ENCODE results near the gene SOX30. TPM values are rescaled to one million over a fixed set of nuclear protein-coding genes. Genes with fewer than 3 reads are reported as not detected.
A peak's percentile ranks its signal among the peaks of the same experiment; 100 is the strongest.

SOX30 gene
- total RNA-seq, 1 experiment from 2014 or later, result 0.46 TPM

- TF ChIP-seq, protein P1, sequence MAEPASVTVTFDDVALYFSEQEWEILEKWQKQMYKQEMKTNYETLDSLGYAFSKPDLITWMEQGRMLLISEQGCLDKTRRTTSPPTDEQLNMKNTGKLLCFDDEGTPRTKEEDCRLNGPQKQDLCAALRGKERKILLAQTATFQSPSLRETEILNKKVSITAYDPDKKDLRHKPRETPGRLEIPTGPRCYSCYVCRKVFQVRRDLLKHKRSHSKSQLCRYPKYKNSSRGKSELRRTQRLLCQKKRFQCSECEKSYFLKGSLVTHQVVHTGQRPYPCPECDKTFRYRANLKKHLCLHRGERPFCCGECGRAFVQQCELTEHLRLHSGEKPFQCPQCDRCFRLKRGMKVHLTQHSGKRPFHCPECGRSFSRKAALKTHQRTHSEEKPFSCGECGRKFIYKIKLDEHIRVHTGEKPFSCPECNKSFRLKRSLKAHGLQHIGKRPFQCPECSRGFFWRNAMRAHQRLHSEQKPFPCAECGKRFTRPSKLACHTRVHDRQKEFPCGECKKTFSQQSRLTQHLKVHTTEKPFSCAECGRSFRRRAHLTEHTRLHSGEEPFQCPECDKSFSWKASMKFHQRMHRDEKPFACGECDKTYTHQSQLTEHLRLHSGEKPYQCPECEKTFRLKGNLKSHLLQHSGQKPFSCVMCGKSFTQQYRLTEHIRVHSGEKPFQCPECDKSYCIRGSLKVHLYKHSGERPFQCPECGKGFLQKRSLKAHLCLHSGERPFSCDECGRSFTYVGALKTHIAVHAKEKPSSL (CRISPR knock-in tag; conservative IDR thresholded peaks at IDR 0.05), result no peak
- TF ChIP-seq, protein P2, sequence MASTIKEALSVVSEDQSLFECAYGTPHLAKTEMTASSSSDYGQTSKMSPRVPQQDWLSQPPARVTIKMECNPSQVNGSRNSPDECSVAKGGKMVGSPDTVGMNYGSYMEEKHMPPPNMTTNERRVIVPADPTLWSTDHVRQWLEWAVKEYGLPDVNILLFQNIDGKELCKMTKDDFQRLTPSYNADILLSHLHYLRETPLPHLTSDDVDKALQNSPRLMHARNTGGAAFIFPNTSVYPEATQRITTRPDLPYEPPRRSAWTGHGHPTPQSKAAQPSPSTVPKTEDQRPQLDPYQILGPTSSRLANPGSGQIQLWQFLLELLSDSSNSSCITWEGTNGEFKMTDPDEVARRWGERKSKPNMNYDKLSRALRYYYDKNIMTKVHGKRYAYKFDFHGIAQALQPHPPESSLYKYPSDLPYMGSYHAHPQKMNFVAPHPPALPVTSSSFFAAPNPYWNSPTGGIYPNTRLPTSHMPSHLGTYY (CRISPR knock-in tag; IDR thresholded peaks at IDR 0.05), result no peak
- TF ChIP-seq ZBTB43 (CRISPR knock-in tag; IDR thresholded peaks at IDR 0.05) (peak; percentile 95; the same call in 1 of the 2 replicates), CBFB (CRISPR knock-in tag; IDR thresholded peaks at IDR 0.05; ENCODE audit: low read depth) (no peak; the same call in 1 of the 2 replicates), FOXJ3 (CRISPR knock-in tag; IDR thresholded peaks at IDR 0.05; ENCODE audit: borderline replicate concordance) (no peak), SMAD4 (CRISPR knock-in tag; IDR thresholded peaks at IDR 0.05) (peak; percentile 88; the same call in 1 of the 2 replicates), RORB (CRISPR knock-in tag; IDR thresholded peaks at IDR 0.05) (no peak), TP53 (CRISPR knock-in tag; IDR thresholded peaks at IDR 0.05) (peak; percentile 85; the same call in 1 of the 2 replicates), TEAD1 (CRISPR knock-in tag; IDR thresholded peaks at IDR 0.05) (peak; percentile 81), SP1 (CRISPR knock-in tag; conservative IDR thresholded peaks at IDR 0.05) (peak; percentile 76), TEAD4 (CRISPR knock-in tag; IDR thresholded peaks at IDR 0.05) (no peak; the same call in 1 of the 2 replicates), JUN (CRISPR knock-in tag; IDR thresholded peaks at IDR 0.05) (peak; percentile 80; the same call in 1 of the 2 replicates), HMGA2 (CRISPR knock-in tag; IDR thresholded peaks at IDR 0.05) (no peak), ZNF317 (CRISPR knock-in tag; IDR thresholded peaks at IDR 0.05; ENCODE audit: borderline replicate concordance, low read depth) (peak; percentile 84), FOXK1 (CRISPR knock-in tag; IDR thresholded peaks at IDR 0.05) (peak; percentile 94)
- TF ChIP-seq, protein P3, sequence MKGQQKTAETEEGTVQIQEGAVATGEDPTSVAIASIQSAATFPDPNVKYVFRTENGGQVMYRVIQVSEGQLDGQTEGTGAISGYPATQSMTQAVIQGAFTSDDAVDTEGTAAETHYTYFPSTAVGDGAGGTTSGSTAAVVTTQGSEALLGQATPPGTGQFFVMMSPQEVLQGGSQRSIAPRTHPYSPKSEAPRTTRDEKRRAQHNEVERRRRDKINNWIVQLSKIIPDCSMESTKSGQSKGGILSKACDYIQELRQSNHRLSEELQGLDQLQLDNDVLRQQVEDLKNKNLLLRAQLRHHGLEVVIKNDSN (CRISPR knock-in tag; IDR thresholded peaks at IDR 0.05), result peak; percentile 76
- TF ChIP-seq, protein P4, sequence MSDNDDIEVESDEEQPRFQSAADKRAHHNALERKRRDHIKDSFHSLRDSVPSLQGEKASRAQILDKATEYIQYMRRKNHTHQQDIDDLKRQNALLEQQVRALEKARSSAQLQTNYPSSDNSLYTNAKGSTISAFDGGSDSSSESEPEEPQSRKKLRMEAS (CRISPR knock-in tag; IDR thresholded peaks at IDR 0.05), result peak; percentile 99
- TF ChIP-seq, protein P5, sequence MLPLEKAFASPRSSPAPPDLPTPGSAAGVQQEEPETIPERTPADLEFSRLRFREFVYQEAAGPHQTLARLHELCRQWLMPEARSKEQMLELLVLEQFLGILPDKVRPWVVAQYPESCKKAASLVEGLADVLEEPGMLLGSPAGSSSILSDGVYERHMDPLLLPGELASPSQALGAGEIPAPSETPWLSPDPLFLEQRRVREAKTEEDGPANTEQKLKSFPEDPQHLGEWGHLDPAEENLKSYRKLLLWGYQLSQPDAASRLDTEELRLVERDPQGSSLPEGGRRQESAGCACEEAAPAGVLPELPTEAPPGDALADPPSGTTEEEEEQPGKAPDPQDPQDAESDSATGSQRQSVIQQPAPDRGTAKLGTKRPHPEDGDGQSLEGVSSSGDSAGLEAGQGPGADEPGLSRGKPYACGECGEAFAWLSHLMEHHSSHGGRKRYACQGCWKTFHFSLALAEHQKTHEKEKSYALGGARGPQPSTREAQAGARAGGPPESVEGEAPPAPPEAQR (CRISPR knock-in tag; IDR thresholded peaks at IDR 0.05), result no peak
- TF ChIP-seq, protein P6, sequence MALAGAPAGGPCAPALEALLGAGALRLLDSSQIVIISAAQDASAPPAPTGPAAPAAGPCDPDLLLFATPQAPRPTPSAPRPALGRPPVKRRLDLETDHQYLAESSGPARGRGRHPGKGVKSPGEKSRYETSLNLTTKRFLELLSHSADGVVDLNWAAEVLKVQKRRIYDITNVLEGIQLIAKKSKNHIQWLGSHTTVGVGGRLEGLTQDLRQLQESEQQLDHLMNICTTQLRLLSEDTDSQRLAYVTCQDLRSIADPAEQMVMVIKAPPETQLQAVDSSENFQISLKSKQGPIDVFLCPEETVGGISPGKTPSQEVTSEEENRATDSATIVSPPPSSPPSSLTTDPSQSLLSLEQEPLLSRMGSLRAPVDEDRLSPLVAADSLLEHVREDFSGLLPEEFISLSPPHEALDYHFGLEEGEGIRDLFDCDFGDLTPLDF (CRISPR knock-in tag; IDR thresholded peaks at IDR 0.05), result peak; percentile 91
- TF ChIP-seq, protein P7, sequence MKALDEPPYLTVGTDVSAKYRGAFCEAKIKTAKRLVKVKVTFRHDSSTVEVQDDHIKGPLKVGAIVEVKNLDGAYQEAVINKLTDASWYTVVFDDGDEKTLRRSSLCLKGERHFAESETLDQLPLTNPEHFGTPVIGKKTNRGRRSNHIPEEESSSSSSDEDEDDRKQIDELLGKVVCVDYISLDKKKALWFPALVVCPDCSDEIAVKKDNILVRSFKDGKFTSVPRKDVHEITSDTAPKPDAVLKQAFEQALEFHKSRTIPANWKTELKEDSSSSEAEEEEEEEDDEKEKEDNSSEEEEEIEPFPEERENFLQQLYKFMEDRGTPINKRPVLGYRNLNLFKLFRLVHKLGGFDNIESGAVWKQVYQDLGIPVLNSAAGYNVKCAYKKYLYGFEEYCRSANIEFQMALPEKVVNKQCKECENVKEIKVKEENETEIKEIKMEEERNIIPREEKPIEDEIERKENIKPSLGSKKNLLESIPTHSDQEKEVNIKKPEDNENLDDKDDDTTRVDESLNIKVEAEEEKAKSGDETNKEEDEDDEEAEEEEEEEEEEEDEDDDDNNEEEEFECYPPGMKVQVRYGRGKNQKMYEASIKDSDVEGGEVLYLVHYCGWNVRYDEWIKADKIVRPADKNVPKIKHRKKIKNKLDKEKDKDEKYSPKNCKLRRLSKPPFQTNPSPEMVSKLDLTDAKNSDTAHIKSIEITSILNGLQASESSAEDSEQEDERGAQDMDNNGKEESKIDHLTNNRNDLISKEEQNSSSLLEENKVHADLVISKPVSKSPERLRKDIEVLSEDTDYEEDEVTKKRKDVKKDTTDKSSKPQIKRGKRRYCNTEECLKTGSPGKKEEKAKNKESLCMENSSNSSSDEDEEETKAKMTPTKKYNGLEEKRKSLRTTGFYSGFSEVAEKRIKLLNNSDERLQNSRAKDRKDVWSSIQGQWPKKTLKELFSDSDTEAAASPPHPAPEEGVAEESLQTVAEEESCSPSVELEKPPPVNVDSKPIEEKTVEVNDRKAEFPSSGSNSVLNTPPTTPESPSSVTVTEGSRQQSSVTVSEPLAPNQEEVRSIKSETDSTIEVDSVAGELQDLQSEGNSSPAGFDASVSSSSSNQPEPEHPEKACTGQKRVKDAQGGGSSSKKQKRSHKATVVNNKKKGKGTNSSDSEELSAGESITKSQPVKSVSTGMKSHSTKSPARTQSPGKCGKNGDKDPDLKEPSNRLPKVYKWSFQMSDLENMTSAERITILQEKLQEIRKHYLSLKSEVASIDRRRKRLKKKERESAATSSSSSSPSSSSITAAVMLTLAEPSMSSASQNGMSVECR (CRISPR knock-in tag; IDR thresholded peaks at IDR 0.05; ENCODE audit: borderline replicate concordance), result peak; percentile 94; the same call in 1 of the 2 replicates
- TF ChIP-seq, protein P8, sequence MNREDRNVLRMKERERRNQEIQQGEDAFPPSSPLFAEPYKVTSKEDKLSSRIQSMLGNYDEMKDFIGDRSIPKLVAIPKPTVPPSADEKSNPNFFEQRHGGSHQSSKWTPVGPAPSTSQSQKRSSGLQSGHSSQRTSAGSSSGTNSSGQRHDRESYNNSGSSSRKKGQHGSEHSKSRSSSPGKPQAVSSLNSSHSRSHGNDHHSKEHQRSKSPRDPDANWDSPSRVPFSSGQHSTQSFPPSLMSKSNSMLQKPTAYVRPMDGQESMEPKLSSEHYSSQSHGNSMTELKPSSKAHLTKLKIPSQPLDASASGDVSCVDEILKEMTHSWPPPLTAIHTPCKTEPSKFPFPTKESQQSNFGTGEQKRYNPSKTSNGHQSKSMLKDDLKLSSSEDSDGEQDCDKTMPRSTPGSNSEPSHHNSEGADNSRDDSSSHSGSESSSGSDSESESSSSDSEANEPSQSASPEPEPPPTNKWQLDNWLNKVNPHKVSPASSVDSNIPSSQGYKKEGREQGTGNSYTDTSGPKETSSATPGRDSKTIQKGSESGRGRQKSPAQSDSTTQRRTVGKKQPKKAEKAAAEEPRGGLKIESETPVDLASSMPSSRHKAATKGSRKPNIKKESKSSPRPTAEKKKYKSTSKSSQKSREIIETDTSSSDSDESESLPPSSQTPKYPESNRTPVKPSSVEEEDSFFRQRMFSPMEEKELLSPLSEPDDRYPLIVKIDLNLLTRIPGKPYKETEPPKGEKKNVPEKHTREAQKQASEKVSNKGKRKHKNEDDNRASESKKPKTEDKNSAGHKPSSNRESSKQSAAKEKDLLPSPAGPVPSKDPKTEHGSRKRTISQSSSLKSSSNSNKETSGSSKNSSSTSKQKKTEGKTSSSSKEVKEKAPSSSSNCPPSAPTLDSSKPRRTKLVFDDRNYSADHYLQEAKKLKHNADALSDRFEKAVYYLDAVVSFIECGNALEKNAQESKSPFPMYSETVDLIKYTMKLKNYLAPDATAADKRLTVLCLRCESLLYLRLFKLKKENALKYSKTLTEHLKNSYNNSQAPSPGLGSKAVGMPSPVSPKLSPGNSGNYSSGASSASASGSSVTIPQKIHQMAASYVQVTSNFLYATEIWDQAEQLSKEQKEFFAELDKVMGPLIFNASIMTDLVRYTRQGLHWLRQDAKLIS (CRISPR knock-in tag; IDR thresholded peaks at IDR 0.05; ENCODE audit: borderline replicate concordance), result peak; percentile 91; the same call in 1 of the 2 replicates
Measured at GRCh38 chr5:157651623-157652376, 438 bp downstream of the SOX30 start (continued).

All from WTC11 (cell line).